Epithelial cell of esophagus (primary cell): Measurements from ENCODE around the gene SRSF6.
A peak's percentile ranks its signal among the peaks of the same experiment; 100 is the strongest.

Source experiments
- DNase-seq: peaks from one replicate; pipeline ENCODE4 v3.0.0; 2010; ENCODE audit warnings: low read depth
- H3K4me3 ChIP-seq: 2 replicates; pipeline ENCODE4 v1.5.1; 2011; ENCODE audit warnings: mild to moderate bottlenecking, low read length, control low read depth
- TF ChIP-seq, protein P1 (sequence below): IDR thresholded peaks from 2 replicates; pipeline ENCODE4 v1.5.1; 2011; ENCODE audit warnings: low read depth, mild to moderate bottlenecking, low read length, control low read depth, inconsistent platforms; ENCODE audit not compliant: insufficient read depth; ENCODE audit errors: missing control alignments

Gene SRSF6

DNA sequence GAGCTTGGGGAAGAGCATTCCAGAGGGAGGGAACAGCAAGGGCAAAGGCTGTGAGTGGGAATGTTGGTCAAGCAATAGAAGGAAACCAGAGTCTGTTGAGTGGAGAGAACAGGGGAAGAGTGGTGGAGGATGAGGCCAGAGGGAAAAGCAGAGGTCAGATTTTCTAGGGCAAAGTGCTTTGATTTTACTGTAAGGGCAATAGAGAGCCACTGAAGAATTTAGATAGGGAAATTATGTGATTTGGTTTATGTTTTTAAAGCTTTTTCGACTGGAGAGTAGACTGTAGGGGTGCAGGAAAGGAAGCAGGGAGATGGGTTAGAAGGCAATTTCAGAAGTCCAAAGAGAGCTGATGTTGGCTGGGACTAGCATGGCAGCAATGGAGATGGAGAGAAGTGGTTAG lies 54.2 kb downstream of the SRSF6 start:
- TF ChIP-seq, protein P1, sequence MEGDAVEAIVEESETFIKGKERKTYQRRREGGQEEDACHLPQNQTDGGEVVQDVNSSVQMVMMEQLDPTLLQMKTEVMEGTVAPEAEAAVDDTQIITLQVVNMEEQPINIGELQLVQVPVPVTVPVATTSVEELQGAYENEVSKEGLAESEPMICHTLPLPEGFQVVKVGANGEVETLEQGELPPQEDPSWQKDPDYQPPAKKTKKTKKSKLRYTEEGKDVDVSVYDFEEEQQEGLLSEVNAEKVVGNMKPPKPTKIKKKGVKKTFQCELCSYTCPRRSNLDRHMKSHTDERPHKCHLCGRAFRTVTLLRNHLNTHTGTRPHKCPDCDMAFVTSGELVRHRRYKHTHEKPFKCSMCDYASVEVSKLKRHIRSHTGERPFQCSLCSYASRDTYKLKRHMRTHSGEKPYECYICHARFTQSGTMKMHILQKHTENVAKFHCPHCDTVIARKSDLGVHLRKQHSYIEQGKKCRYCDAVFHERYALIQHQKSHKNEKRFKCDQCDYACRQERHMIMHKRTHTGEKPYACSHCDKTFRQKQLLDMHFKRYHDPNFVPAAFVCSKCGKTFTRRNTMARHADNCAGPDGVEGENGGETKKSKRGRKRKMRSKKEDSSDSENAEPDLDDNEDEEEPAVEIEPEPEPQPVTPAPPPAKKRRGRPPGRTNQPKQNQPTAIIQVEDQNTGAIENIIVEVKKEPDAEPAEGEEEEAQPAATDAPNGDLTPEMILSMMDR = no peak
- no peak for DNase-seq
- no peak overlapping the region for H3K4me3 ChIP-seq

DNA sequence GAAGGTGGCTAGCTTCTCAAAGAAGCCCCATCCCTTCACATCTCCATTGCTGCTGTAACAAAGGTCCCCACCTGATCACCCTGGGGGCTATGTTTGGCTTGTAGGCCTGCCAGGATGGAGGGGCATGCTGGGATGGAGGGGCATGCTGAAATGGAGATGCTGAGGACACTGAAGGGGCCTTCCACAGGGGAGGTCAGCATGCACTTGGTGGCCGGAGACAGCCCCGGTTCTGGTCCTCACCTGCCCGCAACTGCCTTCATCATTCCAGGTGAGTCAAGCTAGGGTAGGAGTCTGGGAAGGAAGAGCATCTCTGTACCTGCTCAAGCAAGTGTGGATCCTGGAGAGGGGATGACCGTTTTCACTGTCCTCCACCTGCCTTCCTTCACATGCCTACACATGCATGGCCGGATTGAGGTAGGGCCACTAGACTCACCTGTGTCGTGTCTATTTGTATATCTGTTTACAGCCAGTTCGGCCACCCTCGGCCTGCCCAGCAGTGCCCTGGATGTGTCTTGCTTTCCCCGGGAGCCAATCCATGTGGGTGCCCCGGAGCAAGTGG lies 55.8 kb downstream of the SRSF6 start:
- peak; percentile 40 for DNase-seq
- peak overlapping the region; percentile 60 for H3K4me3 ChIP-seq
- TF ChIP-seq, protein P1 = no peak
